VCaP (cell line): ENCODE data around the gene PTPRN2.
A peak's percentile ranks its signal among the peaks of the same experiment; 100 is the strongest.

Experiments used
- H3K27ac ChIP-seq: fragments of 450-650 bp; 2 replicates; pipeline ENCODE4 v1.5.1; 2017
- TF ChIP-seq, protein P1 (sequence below): fragments of 450-650 bp; conservative IDR thresholded peaks from 2 replicates; pipeline ENCODE4 v1.5.1; 2017; ENCODE audit warnings: mild to moderate bottlenecking, moderate library complexity

PTPRN2 gene

DNA sequence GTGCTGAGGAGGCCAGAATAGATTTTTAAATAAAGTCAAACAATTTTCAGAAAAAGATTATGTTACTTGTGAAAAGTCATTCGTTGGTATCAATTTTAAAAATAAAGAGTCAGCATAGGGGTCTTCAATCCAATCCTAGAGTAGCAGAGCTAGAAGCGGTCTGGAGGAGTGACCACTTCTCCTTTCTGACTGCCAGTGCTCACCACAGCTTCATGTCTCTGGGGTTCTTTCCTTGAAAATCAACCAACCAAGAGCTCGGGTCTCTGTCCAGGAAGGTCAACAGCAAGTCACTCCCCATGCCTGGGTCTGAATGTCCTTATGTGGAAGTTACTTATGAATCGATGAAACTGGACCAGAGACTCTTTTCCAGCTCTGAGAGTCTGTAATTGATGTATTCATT lies 14.3 kb downstream of the PTPRN2 start:
- no peak overlapping the region for H3K27ac ChIP-seq
- TF ChIP-seq, protein P1, sequence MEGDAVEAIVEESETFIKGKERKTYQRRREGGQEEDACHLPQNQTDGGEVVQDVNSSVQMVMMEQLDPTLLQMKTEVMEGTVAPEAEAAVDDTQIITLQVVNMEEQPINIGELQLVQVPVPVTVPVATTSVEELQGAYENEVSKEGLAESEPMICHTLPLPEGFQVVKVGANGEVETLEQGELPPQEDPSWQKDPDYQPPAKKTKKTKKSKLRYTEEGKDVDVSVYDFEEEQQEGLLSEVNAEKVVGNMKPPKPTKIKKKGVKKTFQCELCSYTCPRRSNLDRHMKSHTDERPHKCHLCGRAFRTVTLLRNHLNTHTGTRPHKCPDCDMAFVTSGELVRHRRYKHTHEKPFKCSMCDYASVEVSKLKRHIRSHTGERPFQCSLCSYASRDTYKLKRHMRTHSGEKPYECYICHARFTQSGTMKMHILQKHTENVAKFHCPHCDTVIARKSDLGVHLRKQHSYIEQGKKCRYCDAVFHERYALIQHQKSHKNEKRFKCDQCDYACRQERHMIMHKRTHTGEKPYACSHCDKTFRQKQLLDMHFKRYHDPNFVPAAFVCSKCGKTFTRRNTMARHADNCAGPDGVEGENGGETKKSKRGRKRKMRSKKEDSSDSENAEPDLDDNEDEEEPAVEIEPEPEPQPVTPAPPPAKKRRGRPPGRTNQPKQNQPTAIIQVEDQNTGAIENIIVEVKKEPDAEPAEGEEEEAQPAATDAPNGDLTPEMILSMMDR, result no peak

DNA sequence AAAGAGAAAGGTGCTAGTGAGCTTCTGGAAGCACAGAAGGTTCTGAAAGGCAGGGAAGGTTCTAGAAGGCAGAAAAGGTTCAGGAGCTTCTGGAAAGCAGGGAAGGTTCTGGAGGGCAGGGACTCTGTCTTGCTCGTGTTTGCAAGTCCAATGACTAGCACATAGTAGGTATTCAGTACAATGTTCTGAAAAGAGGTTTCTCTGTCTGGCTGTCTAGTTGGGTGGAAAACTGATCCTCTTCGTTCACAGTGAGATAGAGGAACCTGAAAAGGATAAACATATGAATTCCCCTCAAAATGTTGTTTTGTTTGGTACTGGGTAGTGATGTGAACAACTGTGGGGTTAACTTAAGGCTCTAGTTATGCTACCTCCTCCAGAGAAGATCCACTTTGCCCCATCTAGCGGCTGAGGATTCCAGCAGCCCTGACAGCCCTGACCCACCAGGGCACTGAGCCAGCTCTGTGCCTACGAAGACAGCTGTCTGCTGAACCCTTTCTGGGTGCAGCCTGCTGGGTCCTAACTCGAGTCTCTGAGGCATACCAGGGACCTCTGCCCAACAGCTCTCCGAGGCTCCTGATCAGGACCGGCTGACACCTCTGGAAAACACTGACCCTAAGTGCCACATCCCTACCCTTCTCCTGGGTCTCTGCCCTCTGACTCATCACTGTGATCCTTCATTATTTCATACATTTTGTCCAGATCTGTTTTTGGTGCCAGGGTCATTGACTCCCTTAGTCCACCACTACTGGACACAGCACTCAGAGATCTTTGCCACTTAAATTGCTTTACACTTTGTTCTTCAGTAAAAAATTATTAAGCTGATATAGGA lies 15.4 kb downstream of the PTPRN2 start:
- no peak overlapping the region for H3K27ac ChIP-seq

DNA sequence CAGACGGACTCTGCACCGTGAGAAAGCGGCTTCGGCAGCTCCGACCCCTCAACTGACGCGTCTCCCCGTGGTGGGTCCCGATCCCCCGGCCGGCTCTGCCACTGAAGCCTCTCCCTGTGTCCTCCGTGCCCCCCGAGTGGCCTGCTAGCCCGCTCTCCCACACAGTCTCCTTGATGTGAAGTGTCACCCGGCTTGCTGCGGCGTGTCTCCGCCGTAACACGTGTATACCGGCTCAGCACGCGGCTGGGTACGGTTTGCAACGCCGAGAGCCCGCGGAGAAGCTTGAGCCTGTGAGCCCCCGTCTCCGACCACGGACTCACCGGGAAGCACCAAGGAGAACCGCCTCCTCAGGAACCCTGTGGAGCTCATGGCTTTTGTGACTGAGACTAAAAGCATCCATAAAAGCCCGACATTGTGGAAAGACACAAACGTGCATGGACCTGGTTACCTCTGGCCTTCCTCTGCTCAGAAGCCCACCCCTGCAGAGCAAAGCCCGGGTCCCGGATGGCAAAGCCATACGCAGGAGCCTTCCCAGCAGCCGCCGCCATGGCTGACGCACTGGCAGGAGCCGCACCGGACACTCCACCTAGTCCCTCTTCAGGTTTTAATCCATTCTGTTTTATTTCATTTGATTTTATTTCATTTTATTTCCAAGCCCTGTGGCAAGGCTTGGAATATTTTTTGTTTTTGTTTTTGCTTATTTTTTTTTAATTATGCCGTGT lies 17.0 kb downstream of the PTPRN2 start:
- TF ChIP-seq, protein P1, result no peak
- no peak overlapping the region for H3K27ac ChIP-seq

More for the DNA sequence above, 15.4 kb downstream of the PTPRN2 start:
- TF ChIP-seq, protein P1, result no peak

DNA sequence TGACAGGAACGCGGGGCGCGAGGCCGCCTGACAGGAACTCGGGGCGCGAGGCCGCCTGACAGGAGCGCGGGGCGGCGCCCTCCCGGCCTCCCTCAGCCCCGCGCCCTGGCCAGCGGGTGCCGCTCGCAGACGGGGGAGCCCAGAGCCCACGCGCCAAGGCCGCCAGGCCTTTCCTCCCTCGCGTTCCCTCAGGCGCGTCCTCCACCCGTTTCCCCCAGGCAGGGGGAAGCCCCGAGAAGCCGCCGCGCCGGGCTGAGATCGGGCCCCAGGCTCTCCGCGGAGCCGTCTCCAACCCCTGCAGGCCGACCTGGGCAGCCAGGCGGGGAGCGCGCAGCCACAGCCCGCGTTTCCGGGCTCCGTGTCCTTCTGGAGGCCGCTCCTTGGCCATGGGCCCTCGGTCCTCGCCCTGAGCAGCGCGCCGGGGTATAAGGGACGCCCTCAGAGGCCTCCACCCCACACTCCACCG lies 17.7 kb downstream of the PTPRN2 start:
- H3K27ac ChIP-seq, result no peak overlapping the region
- TF ChIP-seq, protein P1, result no peak

DNA sequence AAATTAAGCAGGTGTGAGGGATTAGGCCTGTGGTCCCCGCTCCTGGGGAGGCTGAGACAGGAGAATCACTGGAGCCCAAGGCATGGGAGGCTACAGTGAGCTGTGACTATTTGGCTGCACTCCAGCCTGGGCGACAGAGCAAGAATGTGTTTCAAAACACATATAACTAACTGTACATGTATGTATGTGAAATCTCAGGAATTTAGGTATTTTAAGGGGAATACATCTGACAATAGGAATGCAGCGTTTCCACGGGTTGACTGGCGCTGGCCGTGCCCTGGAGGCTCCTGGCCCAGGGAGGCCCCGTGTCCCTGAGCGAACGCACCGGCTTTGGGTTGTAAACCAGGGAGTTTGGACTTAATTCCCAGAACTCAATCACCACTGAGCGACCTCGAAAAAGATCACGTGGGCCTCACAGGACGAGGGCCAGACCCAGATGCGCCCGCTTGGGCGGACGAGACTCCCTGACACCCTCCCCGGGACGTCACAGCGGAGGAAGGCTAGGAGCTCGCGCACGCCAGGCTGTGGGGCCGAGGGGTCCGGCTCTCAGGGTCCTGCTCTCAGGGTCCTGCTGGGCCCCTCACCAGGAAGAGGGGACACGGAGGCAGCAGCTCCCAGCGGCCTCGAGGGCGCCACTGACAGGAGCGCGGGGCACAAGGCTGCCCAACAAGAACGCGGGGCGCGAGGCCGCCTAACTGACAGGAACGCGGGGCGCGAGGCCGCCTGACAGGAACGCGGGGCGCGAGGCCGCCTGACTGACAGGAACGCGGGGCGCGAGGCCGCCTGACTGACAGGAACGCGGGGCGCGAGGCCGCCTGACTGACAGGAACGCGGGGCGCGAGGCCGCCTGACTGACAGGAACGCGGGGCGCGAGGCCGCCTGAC lies 18.4 kb downstream of the PTPRN2 start:
- TF ChIP-seq, protein P1, result no peak
- H3K27ac ChIP-seq, result peak overlapping the region; percentile 2; the same call in 1 of the 2 replicates

DNA sequence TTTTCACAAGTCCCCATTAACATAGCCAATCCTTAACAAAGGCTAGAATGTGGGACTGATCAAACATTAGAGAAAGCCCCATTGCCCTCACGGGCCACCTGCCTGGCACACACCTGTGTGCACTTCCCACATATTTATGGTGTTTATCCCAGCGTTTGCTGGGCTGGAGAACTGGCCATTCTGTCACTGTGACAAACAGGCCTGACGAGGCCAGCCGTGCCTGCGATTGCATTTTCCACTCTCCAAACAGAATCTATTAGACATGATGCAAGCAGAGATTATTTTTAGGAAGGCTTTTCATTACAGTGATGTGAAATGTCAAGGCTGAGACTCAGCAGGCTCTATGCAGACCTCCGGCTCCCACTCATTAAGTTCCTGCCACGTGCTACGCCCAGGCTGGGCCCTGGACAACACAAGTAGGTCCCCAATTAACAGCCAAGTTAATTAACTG lies 20.4 kb downstream of the PTPRN2 start:
- TF ChIP-seq, protein P1, result no peak
- peak overlapping the region; percentile 93 for H3K27ac ChIP-seq
